CD14-positive monocyte (primary cell): Measurements from ENCODE around the gene GPC5. TPM values are rescaled to one million over a fixed set of nuclear protein-coding genes. Genes with fewer than 3 reads are reported as not detected.

Source experiments
- DNase-seq, 3 donors: peaks; one replicate each; pipeline ENCODE4 v3.0.0-alpha.2; 2011 to 2022
- H2AFZ ChIP-seq: 2 replicates; pipeline ENCODE4 v1.6.0; 2012; ENCODE audit warnings: mild to moderate bottlenecking, low read depth, low read length, inconsistent platforms; ENCODE audit not compliant: insufficient read depth, poor library complexity, severe bottlenecking
- H3K27ac ChIP-seq, 2 donors: 1 replicate in 1 of 2; 2 replicates in 1 of 2; pipeline ENCODE4 v1.5.1; 2012 to 2013; ENCODE audit warnings: low read length in 2 of 2, control low read depth in 1 of 2, inconsistent platforms in 1 of 2, low read depth in 1 of 2, mild to moderate bottlenecking in 1 of 2
- H3K27me3 ChIP-seq, 2 donors: one replicate each; pipeline versions ENCODE4 v1.6.0 to v1.6.1; 2011 to 2013; ENCODE audit warnings: low read length in 2 of 2; ENCODE audit not compliant: control insufficient read depth in 2 of 2, insufficient read depth in 2 of 2
- H3K36me3 ChIP-seq, 2 donors: replicated peaks in 1 of 2; 1 replicate in 1 of 2; 2 replicates in 1 of 2; pipeline versions ENCODE4 v1.5.1 to v1.6.1; 2012 to 2013; ENCODE audit warnings: low read length in 2 of 2, control low read depth in 1 of 2, inconsistent platforms in 1 of 2, mild to moderate bottlenecking in 1 of 2; ENCODE audit not compliant: insufficient read depth in 2 of 2, control insufficient read depth in 1 of 2
- H3K4me1 ChIP-seq, 2 donors: 1 replicate in 1 of 2; 2 replicates in 1 of 2; pipeline versions ENCODE4 v1.5.1 to v1.6.1; 2012 to 2013; ENCODE audit warnings: low read length in 2 of 2, control low read depth in 1 of 2, inconsistent platforms in 1 of 2, mild to moderate bottlenecking in 1 of 2, moderate library complexity in 1 of 2; ENCODE audit not compliant: insufficient read depth in 2 of 2, control insufficient read depth in 1 of 2
- H3K4me2 ChIP-seq: replicated peaks from 2 replicates; pipeline ENCODE3; 2012; ENCODE audit warnings: low read length, moderate library complexity, mild to moderate bottlenecking; ENCODE audit not compliant: poor library complexity, severe bottlenecking; ENCODE audit errors: extremely low read depth
- H3K4me3 ChIP-seq, 3 experiments: fragments of 200-600 bp in 1 of 3; sonication (generic) in 1 of 3; replicated peaks in 1 of 3; 1 replicate in 2 of 3; 2 replicates in 1 of 3; pipeline ENCODE4 v1.5.1; 2011 to 2013; ENCODE audit warnings: low read length in 3 of 3, mild to moderate bottlenecking in 3 of 3, control low read depth in 2 of 3, low read depth in 2 of 3, inconsistent platforms in 1 of 3, moderate library complexity in 1 of 3
- H3K79me2 ChIP-seq: 2 replicates; pipeline ENCODE4 v1.6.0; 2012; ENCODE audit warnings: mild to moderate bottlenecking, control low read depth, inconsistent platforms, low read length, moderate library complexity; ENCODE audit not compliant: insufficient read depth
- H3K9ac ChIP-seq: 2 replicates; pipeline ENCODE4 v1.6.0; 2017; ENCODE audit warnings: low read length, mild to moderate bottlenecking; ENCODE audit not compliant: insufficient read depth, poor library complexity, severe bottlenecking
- H3K9me3 ChIP-seq, 2 donors: replicated peaks in 1 of 2; 1 replicate in 1 of 2; 2 replicates in 1 of 2; pipeline versions ENCODE4 v1.5.1 to v1.6.1; 2012 to 2013; ENCODE audit warnings: low read length in 2 of 2, control low read depth in 1 of 2; ENCODE audit not compliant: control insufficient read depth in 1 of 2, insufficient read depth in 1 of 2
- H4K20me1 ChIP-seq: 2 replicates; pipeline ENCODE4 v1.6.0; 2012; ENCODE audit warnings: mild to moderate bottlenecking, low read length, control low read depth, moderate library complexity; ENCODE audit not compliant: insufficient read depth
- H3K27ac Mint-ChIP-seq, 7 donors: one replicate each; pipeline ENCODE4 v1.8.0; 2020; ENCODE audit warnings: mild to moderate bottlenecking in 7 of 7, mixed read lengths in 7 of 7, moderate library complexity in 6 of 7, inconsistent platforms in 2 of 7
- H3K27me3 Mint-ChIP-seq, 3 donors: one replicate each; pipeline ENCODE4 v1.8.0; 2021 to 2022; ENCODE audit warnings: low read depth in 3 of 3, mild to moderate bottlenecking in 3 of 3, mixed read lengths in 3 of 3, moderate library complexity in 3 of 3, inconsistent platforms in 1 of 3
- H3K36me3 Mint-ChIP-seq, 2 donors: one replicate each; pipeline ENCODE4 v1.8.0; 2020; ENCODE audit warnings: mixed read lengths in 2 of 2, inconsistent platforms in 1 of 2, mild to moderate bottlenecking in 1 of 2
- H3K4me1 Mint-ChIP-seq: one replicate; pipeline ENCODE4 v1.8.0; 2020; ENCODE audit warnings: mild to moderate bottlenecking, mixed read lengths
- H3K4me3 Mint-ChIP-seq, 2 donors: one replicate each; pipeline ENCODE4 v1.8.0; 2020; ENCODE audit warnings: mild to moderate bottlenecking in 2 of 2, mixed read lengths in 2 of 2, moderate library complexity in 1 of 2
- H3K9me3 Mint-ChIP-seq, 7 donors: one replicate each; pipeline ENCODE4 v1.8.0; 2020 to 2022; ENCODE audit warnings: mixed read lengths in 7 of 7, mild to moderate bottlenecking in 6 of 7, moderate library complexity in 6 of 7, inconsistent platforms in 2 of 7
- CTCF ChIP-seq: fragments of 200-600 bp; IDR thresholded peaks from one replicate; pipeline ENCODE4 v1.8.0; 2022; ENCODE audit warnings: antibody characterized with exemption, mild to moderate bottlenecking
- WGBS: methylation state at CpG from one replicate; pipeline ENCODE4 v1.1.5; 2013; ENCODE audit warnings: missing lambda C conversion rate; ENCODE audit not compliant: insufficient coverage; 5-methylcytosine and 5-hydroxymethylcytosine counted together
- intact Hi-C, 2 donors: fragments of 100-400 bp; cut with micrococcal nuclease; formaldehyde crosslinking; loops; one replicate each; pipeline versions ENCODE4 v1.15.0 to v1.15.1; 2023
- polyA plus RNA-seq, 3 donors: library from polyadenylated mRNA; depleted of rRNA in 1 of 3; unstranded in 2 of 3; stranded (reverse) in 1 of 3; fragments of 300-500 nt in 2 of 3; fragments of >200 nt in 1 of 3; fragmentation: Illumina TruSeq in 2 of 3; gene quantifications; 1 replicate in 2 of 3; 2 replicates in 1 of 3; pipeline ENCODE4 v1.2.3, GENCODE V29; 2012 to 2021

GPC5 gene
- polyA plus RNA-seq, 3 donors = not detected

GRCh38 chr13:92387245-92387644 is 988.8 kb downstream of the GPC5 start:
- WGBS = 80% methylated on average over 1 of the region's 8 CpGs
- no peaks in the 10 kb centered on the region for H3K36me3 ChIP-seq
- no peaks in the 10 kb centered on the region for H3K4me1 ChIP-seq
- peaks cover 0 to 3% (median 0%) of the 10 kb centered on the region in 7 donors for H3K9me3 Mint-ChIP-seq
- no peak overlapping the region for H3K27ac Mint-ChIP-seq
- no peaks in the 10 kb centered on the region for H3K36me3 Mint-ChIP-seq
- intact Hi-C loops = no loop called here
- no peak overlapping the region for H3K9ac ChIP-seq
- no peaks in the 10 kb centered on the region for H3K4me1 Mint-ChIP-seq
- no peaks in the 10 kb centered on the region for H3K27me3 ChIP-seq
- H4K20me1 ChIP-seq = no peaks in the 10 kb centered on the region
- no peaks in the 10 kb centered on the region for H3K9me3 ChIP-seq
- no peak overlapping the region for H3K4me2 ChIP-seq
- no peak overlapping the region for H2AFZ ChIP-seq
- H3K79me2 ChIP-seq = no peaks in the 10 kb centered on the region
- DNase-seq = no peak
- no peak overlapping the region for H3K4me3 ChIP-seq
- H3K27me3 Mint-ChIP-seq = no peaks in the 10 kb centered on the region
- H3K4me3 Mint-ChIP-seq = no peak overlapping the region
- no peak for TF ChIP-seq CTCF
- no peak overlapping the region for H3K27ac ChIP-seq

- H3K27ac Mint-ChIP-seq = no peak overlapping the region
- no peak overlapping the region for H3K27ac ChIP-seq
- intact Hi-C loops = no loop called here
These were observed 991.8 kb downstream of the GPC5 start for GRCh38 chr13:92390217-92390616.

More at GRCh38 chr13:92390217-92390616, 991.8 kb downstream of the GPC5 start:
- no peaks in the 10 kb centered on the region for H3K4me1 Mint-ChIP-seq
- no peak overlapping the region for H2AFZ ChIP-seq
- H3K79me2 ChIP-seq = no peaks in the 10 kb centered on the region
- H3K4me2 ChIP-seq = no peak overlapping the region
- no peaks in the 10 kb centered on the region for H4K20me1 ChIP-seq
- H3K4me1 ChIP-seq = no peaks in the 10 kb centered on the region
- no CpG with 5 or more reads among the region's 4 CpGs for WGBS
- H3K9ac ChIP-seq = no peak overlapping the region
- H3K4me3 ChIP-seq = no peak overlapping the region
- DNase-seq = no peak
- H3K4me3 Mint-ChIP-seq = no peak overlapping the region
- no peaks in the 10 kb centered on the region for H3K36me3 Mint-ChIP-seq
- H3K27me3 ChIP-seq = no peaks in the 10 kb centered on the region
- H3K36me3 ChIP-seq = no peaks in the 10 kb centered on the region
- H3K27me3 Mint-ChIP-seq = no peaks in the 10 kb centered on the region
- TF ChIP-seq CTCF = no peak
- H3K9me3 Mint-ChIP-seq = peaks cover 0 to 3% (median 0%) of the 10 kb centered on the region in 7 donors
- no peaks in the 10 kb centered on the region for H3K9me3 ChIP-seq
